CD1c-positive myeloid dendritic cell (primary cell): ENCODE data around the gene BIN1.

Experiments
- DNase-seq: peaks from one replicate; pipeline ENCODE4 v3.0.0-alpha.2; 2016; ENCODE audit errors: extremely low spot score

BIN1 gene

GRCh38 chr2:126999106-126999756, 107.7 kb downstream of the BIN1 start:
- DNase-seq, result no peak

DNA sequence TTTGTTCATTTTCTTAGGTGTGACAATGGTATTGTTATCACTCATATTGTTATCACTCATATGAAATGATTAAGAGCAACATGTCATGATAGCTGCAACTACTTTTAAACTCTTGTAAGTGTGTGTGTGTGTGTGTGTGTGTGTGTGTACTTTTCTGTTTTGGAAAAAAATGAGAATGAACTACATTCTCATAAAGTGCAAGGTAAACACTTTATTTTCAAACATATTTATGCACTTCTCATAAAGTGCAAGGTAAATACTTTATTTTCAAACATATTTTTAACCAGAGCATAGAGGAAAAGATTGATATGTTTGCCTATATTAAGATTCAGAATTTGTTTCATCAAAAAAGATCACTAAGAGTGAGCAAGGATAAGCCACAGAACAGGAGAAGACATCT, 108.5 kb downstream of the BIN1 start:
- no peak for DNase-seq
